GM12865 (cell line): ENCODE data around the gene ATP13A2.

ENCODE experiments used
- DNase-seq: peaks from one replicate; pipeline ENCODE4 v3.0.0; 2010; ENCODE audit warnings: low read depth
- H3K4me3 ChIP-seq: 2 replicates; pipeline ENCODE4 v1.5.1; 2011; ENCODE audit warnings: mild to moderate bottlenecking, low read depth, low read length, control low read depth
- TF ChIP-seq, protein P1 (sequence below): IDR thresholded peaks from 2 replicates; pipeline ENCODE4 v1.5.1; 2011; ENCODE audit warnings: low read length, control low read depth, low read depth, inconsistent platforms; ENCODE audit not compliant: insufficient read depth; ENCODE audit errors: missing control alignments

The ATP13A2 gene

DNA sequence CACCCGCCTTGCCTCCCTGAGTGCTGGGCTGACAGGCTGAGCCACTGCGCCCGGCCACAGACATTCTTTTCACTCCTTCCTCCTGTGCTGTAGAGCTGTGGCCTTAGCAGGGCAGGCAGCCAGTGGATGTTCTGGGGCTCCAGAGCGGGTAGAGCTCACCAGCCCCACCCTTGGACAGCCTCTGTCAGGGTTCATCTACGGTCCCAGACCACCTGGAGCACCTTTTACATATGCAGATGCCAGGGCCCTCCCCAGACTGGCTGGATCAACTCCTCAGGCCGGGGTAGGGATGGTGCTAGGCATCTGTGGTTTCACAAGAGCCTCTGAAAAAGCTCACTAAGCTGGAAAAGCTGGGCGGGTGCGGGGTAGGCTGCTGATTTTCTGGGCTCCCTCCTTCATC is 4.6 kb downstream of the ATP13A2 start:
- no peak overlapping the region for H3K4me3 ChIP-seq
- DNase-seq = no peak
- TF ChIP-seq, protein P1, sequence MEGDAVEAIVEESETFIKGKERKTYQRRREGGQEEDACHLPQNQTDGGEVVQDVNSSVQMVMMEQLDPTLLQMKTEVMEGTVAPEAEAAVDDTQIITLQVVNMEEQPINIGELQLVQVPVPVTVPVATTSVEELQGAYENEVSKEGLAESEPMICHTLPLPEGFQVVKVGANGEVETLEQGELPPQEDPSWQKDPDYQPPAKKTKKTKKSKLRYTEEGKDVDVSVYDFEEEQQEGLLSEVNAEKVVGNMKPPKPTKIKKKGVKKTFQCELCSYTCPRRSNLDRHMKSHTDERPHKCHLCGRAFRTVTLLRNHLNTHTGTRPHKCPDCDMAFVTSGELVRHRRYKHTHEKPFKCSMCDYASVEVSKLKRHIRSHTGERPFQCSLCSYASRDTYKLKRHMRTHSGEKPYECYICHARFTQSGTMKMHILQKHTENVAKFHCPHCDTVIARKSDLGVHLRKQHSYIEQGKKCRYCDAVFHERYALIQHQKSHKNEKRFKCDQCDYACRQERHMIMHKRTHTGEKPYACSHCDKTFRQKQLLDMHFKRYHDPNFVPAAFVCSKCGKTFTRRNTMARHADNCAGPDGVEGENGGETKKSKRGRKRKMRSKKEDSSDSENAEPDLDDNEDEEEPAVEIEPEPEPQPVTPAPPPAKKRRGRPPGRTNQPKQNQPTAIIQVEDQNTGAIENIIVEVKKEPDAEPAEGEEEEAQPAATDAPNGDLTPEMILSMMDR = no peak

DNA sequence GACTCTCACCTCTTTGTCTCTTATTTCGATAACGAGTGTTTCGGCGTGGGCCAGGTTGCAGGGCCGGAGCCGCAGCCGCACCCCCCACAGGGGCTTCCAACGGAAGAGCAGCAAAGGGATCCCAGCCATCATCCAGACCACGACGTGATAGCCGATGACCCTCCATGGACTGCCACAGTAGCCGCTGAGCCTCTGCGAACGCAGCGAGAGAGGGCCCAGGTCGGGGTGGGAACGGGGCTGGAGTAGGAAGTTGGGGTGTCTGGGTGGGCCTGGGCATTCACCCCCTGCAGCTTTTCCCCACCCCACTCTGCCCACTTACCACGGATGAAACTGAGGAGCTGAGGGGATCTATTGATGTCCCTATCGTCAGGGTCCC is 6.4 kb downstream of the ATP13A2 start:
- no peak for DNase-seq
- no peak overlapping the region for H3K4me3 ChIP-seq
- TF ChIP-seq, protein P1 = no peak

DNA sequence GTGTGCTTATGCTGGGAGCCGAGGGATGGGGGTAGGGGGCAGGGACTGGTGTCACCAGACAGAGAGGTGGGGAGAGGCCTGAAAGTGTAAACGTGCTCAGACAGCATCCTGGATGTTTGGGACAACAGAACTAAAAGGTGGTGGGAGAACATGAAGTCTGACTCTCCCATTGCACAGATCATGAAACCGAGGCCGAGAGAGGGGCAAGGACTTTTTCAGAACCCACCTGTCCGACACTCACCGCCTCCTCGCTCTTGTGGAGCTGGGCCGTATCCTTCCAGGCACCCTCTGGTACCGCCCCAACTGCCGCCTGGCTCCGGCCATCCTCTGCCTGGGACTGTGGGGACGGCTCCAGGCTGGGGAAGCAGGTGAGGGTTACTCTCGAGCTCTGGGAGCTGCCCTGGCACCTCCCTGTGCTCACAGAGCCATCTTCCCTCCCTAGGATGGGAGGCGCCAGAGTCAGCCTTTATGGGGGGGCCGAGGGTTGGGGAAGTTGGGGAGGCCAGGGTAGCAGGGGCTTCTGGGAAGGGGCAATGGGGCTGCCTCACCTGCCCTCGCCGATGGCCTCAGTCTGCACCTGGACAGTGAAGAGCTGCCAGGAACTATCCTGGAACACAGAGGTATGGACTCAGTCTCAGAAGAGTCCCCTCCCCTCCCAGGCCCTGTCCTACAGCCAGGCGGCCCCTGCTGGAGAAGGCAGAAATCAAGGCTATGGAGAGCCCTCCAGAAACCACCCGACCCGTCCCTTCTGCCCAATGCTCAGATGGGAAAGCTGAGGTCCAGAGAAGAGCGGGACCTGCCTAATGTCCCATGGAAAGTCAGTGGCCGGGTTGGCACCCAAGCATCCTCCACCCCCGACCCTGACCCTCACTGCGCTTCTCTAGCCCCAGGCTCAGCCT is 7.0 kb downstream of the ATP13A2 start:
- no peak for DNase-seq

DNA sequence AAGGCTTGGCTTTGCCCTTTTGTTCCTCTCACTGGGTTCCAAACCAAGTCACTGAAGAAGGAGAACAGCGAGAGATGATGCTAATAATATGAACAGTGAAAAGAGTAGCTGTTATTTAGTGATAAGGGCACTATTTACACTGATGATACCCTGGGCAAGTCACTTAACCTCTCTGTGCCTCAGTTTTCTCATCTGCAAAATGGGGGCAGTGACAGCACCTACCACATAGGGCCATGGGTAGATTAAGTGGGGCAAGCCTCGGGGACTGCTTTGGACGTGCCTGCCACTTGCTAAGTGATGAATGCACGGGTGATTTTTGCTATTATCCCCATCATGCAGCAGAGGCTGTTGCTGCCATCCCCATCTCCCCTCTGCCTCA is 9.2 kb downstream of the ATP13A2 start:
- TF ChIP-seq, protein P1 = no peak
- no peak overlapping the region for H3K4me3 ChIP-seq
- DNase-seq = no peak

More for the DNA sequence above, 7.0 kb downstream of the ATP13A2 start:
- TF ChIP-seq, protein P1 = no peak
- H3K4me3 ChIP-seq = no peak overlapping the region

DNA sequence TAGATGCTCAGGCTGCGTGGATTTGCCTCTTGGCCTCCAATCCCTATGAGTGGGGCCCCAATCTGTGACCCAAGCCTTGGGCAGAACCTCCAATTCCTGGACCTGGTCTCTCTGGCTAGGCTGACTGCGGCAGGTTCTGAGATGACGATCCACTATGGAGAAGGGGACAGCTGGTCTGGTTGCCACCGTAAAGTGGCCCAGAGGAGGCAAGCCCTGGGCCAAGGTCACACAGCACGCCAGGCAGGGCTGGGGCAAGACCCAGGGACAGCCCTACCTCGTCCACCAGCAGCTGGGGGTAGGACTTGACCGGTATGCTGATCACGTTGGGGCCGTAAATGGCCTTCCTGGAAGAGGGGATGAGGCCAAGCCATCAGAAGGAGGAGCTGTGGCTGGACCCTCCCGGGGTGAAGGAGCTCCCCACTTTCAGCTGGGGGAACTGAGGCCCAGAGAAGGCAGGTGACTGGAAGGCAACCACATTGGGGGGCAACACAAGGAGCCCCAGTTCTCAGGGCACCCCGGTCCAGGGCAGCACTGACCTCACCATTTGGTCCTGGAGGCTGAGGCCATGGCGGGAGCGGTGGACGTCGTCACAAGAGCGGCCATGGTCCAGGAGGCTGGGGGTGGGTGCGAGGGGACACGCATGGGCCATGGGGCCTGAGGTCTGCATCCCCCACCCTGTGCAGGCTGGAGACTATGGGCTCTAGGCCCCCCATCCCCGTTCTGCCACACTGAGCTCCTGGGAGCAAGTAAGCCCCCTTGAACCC is 9.8 kb downstream of the ATP13A2 start:
- no peak for DNase-seq
- TF ChIP-seq, protein P1 = no peak
- H3K4me3 ChIP-seq = no peak overlapping the region

DNA sequence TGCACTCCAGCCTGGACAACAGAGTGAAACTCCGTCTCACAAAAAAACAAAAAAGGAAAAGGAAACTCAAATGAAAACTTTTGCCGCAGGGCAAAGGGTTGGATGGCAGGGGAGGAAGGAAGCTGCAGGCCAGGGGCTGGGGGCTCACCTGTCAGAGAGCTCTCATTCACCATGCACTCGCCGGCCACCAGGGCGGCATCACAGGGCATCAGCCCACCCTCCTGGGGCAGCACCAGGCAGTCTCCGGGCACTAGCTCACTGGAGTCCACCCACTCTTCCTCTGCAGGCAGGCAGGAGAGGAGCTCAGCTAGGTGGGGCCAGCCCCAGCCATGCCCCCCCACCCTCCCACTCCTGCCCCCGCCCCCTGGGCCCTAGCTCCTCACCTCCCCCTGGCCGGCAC is 11.9 kb downstream of the ATP13A2 start:
- no peak for DNase-seq
- TF ChIP-seq, protein P1 = no peak

More for the DNA sequence above, 11.9 kb downstream of the ATP13A2 start:
- H3K4me3 ChIP-seq = no peak overlapping the region
